BJ (cell line): Measurements from ENCODE around the gene TUFM. TPM values are rescaled to one million over a fixed set of nuclear protein-coding genes. Genes with fewer than 3 reads are reported as not detected.

Source experiments
- CTCF ChIA-PET: fragments of 350-600 bp; formaldehyde crosslinking; extraction: SDS; loops from one replicate; lab custom pipeline; 2021; ENCODE audit warnings: antibody characterized with exemption, inconsistent platforms; lab: Yijun Ruan, JAX
- POLR2A ChIA-PET: fragments of 300-600 bp; sonication (Branson Sonifier 250); formaldehyde crosslinking; extraction: SDS; loops from one replicate; lab custom pipeline; 2021; ENCODE audit warnings: antibody characterized with exemption; lab: Charles Lee
- DNase-seq: peaks from one replicate; pipeline ENCODE4 v3.0.0-alpha.2; 2011; ENCODE audit warnings: low read depth
- H3K27me3 ChIP-seq: 2 replicates; pipeline ENCODE4 v1.6.0; 2011; ENCODE audit warnings: low read length; ENCODE audit not compliant: control insufficient read depth, insufficient read depth
- H3K36me3 ChIP-seq: 2 replicates; pipeline ENCODE4 v1.5.1; 2011; ENCODE audit warnings: low read length; ENCODE audit not compliant: control insufficient read depth, insufficient read depth
- H3K4me3 ChIP-seq: 2 replicates; pipeline ENCODE4 v1.5.1; 2011; ENCODE audit warnings: low read depth, mild to moderate bottlenecking, control low read depth, low read length
- CTCF ChIP-seq: IDR thresholded peaks from 2 replicates; pipeline ENCODE4 v1.5.1; 2011; ENCODE audit warnings: low read depth, mild to moderate bottlenecking, control low read depth, inconsistent platforms, low read length, moderate library complexity; ENCODE audit not compliant: insufficient read depth
- polyA plus RNA-seq: library from polyadenylated mRNA; depleted of rRNA; stranded (reverse); fragments of >200 nt; gene quantifications from 2 replicates; pipeline ENCODE4 v1.2.3, GENCODE V29; 2011

The TUFM gene
- polyA plus RNA-seq, 1 experiment = 118 TPM

DNA sequence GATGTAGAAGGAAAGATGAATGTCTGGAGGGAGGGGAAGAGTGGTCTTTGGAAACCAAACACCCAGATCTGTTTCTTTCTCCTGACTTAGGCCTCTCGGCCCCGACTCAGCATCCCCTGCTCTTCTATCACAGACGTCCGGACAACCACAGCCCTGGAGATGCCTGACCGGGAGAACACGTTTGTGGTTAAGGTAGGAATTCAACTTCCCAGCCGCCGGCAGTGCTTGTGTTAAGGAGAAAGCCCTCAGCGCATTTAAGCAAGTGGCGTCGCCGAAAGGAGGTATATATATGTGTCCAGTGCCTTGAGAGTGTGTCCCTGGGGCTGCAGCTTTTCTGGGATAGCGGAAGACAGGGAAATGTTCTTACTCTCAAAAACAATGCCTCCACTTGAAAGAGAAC is 21.1 kb upstream of the TUFM start:
- no peaks in the 10 kb centered on the region for H3K27me3 ChIP-seq
- TF ChIP-seq CTCF = no peak
- no peak overlapping the region for H3K4me3 ChIP-seq
- CTCF ChIA-PET = interaction anchor here (0.6 to 1.0 kb wide), 2 partner anchors 10 to 56 kb away, joined by 3 read pairs; no protein-coding TSS in a partner anchor
- peaks cover 27% of the 10 kb centered on the region for H3K36me3 ChIP-seq
- no peak for DNase-seq
- POLR2A ChIA-PET = no interaction called here

GRCh38 chr16:28866454-28866804 is 20.3 kb upstream of the TUFM start:
- ChIA-PET POLR2A (no interaction called here), CTCF (interaction anchor here (2.2 kb wide), 1 partner anchor 20 kb away, joined by 9 read pairs; the partner anchor contains the start of gene TUFM)
- peaks cover 23% of the 10 kb centered on the region for H3K36me3 ChIP-seq
- H3K27me3 ChIP-seq = no peaks in the 10 kb centered on the region
- no peak overlapping the region for H3K4me3 ChIP-seq
- no peak for DNase-seq
- no peak for TF ChIP-seq CTCF

GRCh38 chr16:28865722-28866453 is 19.7 kb upstream of the TUFM start:
- peaks cover 22% of the 10 kb centered on the region for H3K36me3 ChIP-seq
- DNase-seq = no peak
- H3K4me3 ChIP-seq = no peak overlapping the region
- no peaks in the 10 kb centered on the region for H3K27me3 ChIP-seq
- no peak for TF ChIP-seq CTCF
- POLR2A ChIA-PET = no interaction called here
- CTCF ChIA-PET = interaction anchor here (0.8 to 2.2 kb wide), 3 partner anchors 19 to 79 kb away, joined by 3 to 9 read pairs (median 7); partner anchors contain the start of gene TUFM

DNA sequence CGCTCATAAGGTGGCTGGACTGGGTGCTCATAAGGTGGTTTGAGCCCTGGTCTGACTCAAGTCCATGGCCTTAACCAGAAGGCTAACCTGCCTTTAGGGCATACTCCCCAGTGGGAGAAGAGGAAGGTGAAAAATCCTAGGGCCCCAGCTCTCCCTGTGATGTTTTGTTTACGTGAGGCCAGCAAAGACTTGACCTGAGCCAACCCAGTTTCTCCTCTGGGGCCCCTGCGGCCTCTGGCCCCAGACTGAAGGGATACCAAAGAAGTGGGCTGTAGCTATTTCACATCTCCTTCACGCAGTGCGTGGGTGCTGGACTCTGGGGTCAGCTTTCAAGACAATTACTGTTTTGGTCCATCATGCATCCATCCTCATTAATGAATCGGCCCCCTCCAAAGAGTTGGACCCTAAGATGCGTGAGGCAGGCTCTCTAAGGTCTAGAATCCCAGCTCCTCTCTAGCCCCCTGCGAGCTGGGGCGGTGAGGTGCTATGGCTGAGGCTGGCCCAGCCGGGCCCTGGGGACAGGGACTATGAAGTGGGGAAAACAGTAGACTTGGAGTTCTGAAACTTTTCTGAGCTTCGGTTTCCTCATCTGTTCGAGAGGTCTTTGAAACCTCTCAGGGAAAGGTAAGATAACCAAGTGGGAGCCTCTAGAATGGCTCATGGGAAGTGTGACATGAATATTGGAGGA is 19.0 kb upstream of the TUFM start:
- ChIA-PET POLR2A (interaction anchor here (0.6 kb wide), 1 partner anchor 79 kb away, joined by 4 read pairs; no protein-coding TSS in a partner anchor), CTCF (interaction anchor here (0.7 to 2.2 kb wide), 7 partner anchors 9 to 80 kb away, joined by 3 to 14 read pairs (median 5); partner anchors contain the start of genes ATP2A1 and TUFM)
- H3K27me3 ChIP-seq = no peaks in the 10 kb centered on the region
- peak overlapping the region; percentile 95 for H3K4me3 ChIP-seq
- H3K36me3 ChIP-seq = peaks cover 18% of the 10 kb centered on the region
- TF ChIP-seq CTCF = no peak
- no peak for DNase-seq
